ENCODE measurements around the gene MGAT5. TPM values are rescaled to one million over a fixed set of nuclear protein-coding genes. Genes with fewer than 3 reads are reported as not detected.
"Not testable (repeated sequence)": the region's sequence is repeated elsewhere in the genome, so short reads cannot be mapped to it uniquely, and the experiment has no call there.

Gene MGAT5
- total RNA-seq, 2 experiments from 2014 or later: 36.9 to 42.2 TPM

GRCh38 chr2:134468776-134469175 lies 214.9 kb downstream of the MGAT5 start:
- ATAC-seq (no peak), DNase-seq (no peak)
- no peak overlapping the region for H3K27ac Mint-ChIP-seq
- CTCF ChIA-PET: interaction anchor here (1.1 kb wide), 1 partner anchor 18 kb away, joined by 6 read pairs; no protein-coding TSS in a partner anchor
- H3K36me3 Mint-ChIP-seq (ENCODE audit: low read depth): no peaks in the 10 kb centered on the region
- H3K4me3 Mint-ChIP-seq: no peak overlapping the region
- intact Hi-C loops (cut with micrococcal nuclease): no loop called here
- H3K9me3 Mint-ChIP-seq: peaks cover 10% of the 10 kb centered on the region
- TF ChIP-seq CTCF (IDR thresholded peaks at IDR 0.05): no peak
- no peaks in the 10 kb centered on the region for H3K4me1 Mint-ChIP-seq (ENCODE audit: low read depth)
- no peaks in the 10 kb centered on the region for H3K27me3 Mint-ChIP-seq
- POLR2A ChIA-PET: no interaction called here

GRCh38 chr2:134469516-134470115 lies 215.7 kb downstream of the MGAT5 start:
- Mint-ChIP-seq H3K36me3 (ENCODE audit: low read depth) (no peaks in the 10 kb centered on the region), H3K27me3 (peaks cover 1% of the 10 kb centered on the region), H3K9me3 (peaks cover 12% of the 10 kb centered on the region), H3K4me1 (ENCODE audit: low read depth) (no peaks in the 10 kb centered on the region), H3K4me3 (no peak overlapping the region), H3K27ac (no peak overlapping the region)
- CTCF ChIA-PET: interaction anchor here (1.1 kb wide), 1 partner anchor 19 kb away, joined by 6 read pairs; no protein-coding TSS in a partner anchor
- TF ChIP-seq CTCF (IDR thresholded peaks at IDR 0.05): no peak
- POLR2A ChIA-PET: no interaction called here
- ATAC-seq (no peak), DNase-seq (no peak)
- intact Hi-C loops (cut with micrococcal nuclease): no loop called here

GRCh38 chr2:134470561-134471168 lies 216.8 kb downstream of the MGAT5 start:
- ATAC-seq: no peak
- CTCF ChIA-PET: interaction anchor here (1.1 kb wide), 1 partner anchor 10 kb away, joined by 3 read pairs; no protein-coding TSS in a partner anchor
- no peaks in the 10 kb centered on the region for H3K4me1 Mint-ChIP-seq (ENCODE audit: low read depth)

GRCh38 chr2:134476982-134477381 lies 223.1 kb downstream of the MGAT5 start:
- H3K4me3 Mint-ChIP-seq; H3K4me1 Mint-ChIP-seq (ENCODE audit: low read depth); intact Hi-C loops (cut with micrococcal nuclease); H3K27ac Mint-ChIP-seq; DNase-seq; CTCF ChIA-PET; ATAC-seq; H3K27me3 Mint-ChIP-seq; H3K36me3 Mint-ChIP-seq (ENCODE audit: low read depth); H3K9me3 Mint-ChIP-seq; POLR2A ChIA-PET: not testable (repeated sequence)

More at GRCh38 chr2:134470561-134471168, 216.8 kb downstream of the MGAT5 start:
- no peak overlapping the region for H3K27ac Mint-ChIP-seq
- H3K36me3 Mint-ChIP-seq (ENCODE audit: low read depth): no peaks in the 10 kb centered on the region
- TF ChIP-seq CTCF (IDR thresholded peaks at IDR 0.05): no peak
- DNase-seq: no peak
- peaks cover 12% of the 10 kb centered on the region for H3K9me3 Mint-ChIP-seq
- peaks cover 1% of the 10 kb centered on the region for H3K27me3 Mint-ChIP-seq
- H3K4me3 Mint-ChIP-seq: no peak overlapping the region
- intact Hi-C loops (cut with micrococcal nuclease): no loop called here
- POLR2A ChIA-PET: no interaction called here

- Mint-ChIP-seq H3K4me1 (ENCODE audit: low read depth) (no peaks in the 10 kb centered on the region), H3K9me3 (no peaks in the 10 kb centered on the region), H3K36me3 (ENCODE audit: low read depth) (no peaks in the 10 kb centered on the region), H3K4me3 (no peak overlapping the region), H3K27me3 (peaks cover 7% of the 10 kb centered on the region), H3K27ac (no peak overlapping the region)
- ChIA-PET POLR2A (no interaction called here), CTCF (no interaction called here)
- ATAC-seq (no peak), DNase-seq (no peak)
- no peak for TF ChIP-seq CTCF (IDR thresholded peaks at IDR 0.05)
- intact Hi-C loops (cut with micrococcal nuclease): no loop called here
These were observed 225.9 kb downstream of the MGAT5 start for GRCh38 chr2:134479696-134480330.
